DND-41 (cell line): ENCODE data around the gene TEX26.

ENCODE experiments used
- ATAC-seq: fragments of 200-7000 bp; cut with Tn5 transposase; 3 replicates; pipeline ENCODE4 v1.9.1; 2021; ENCODE audit warnings: low read depth; ENCODE audit not compliant: insufficient read depth
- DNase-seq: peaks from one replicate; pipeline ENCODE4 v3.0.0-alpha.2; 2020
- H2AFZ ChIP-seq: 2 replicates; pipeline ENCODE4 v1.6.0; 2012; ENCODE audit warnings: low read depth, low read length
- H3K27ac ChIP-seq: 2 replicates; pipeline ENCODE4 v1.5.1; 2012; ENCODE audit warnings: low read length, inconsistent platforms
- H3K27me3 ChIP-seq: fragments of 200-600 bp; sonication (generic); 2 replicates; pipeline ENCODE4 v1.6.0; 2012; ENCODE audit warnings: low read length, mild to moderate bottlenecking, inconsistent platforms; ENCODE audit not compliant: insufficient read depth, poor library complexity
- H3K36me3 ChIP-seq: 2 replicates; pipeline ENCODE4 v1.5.1; 2012; ENCODE audit warnings: low read length, inconsistent platforms; ENCODE audit not compliant: insufficient read depth
- H3K4me1 ChIP-seq: 2 replicates; pipeline ENCODE4 v1.5.1; 2012; ENCODE audit warnings: mild to moderate bottlenecking, low read length; ENCODE audit not compliant: insufficient read depth
- H3K4me2 ChIP-seq: 2 replicates; pipeline ENCODE4 v1.6.0; 2012; ENCODE audit warnings: mild to moderate bottlenecking, moderate library complexity, low read length, inconsistent platforms; ENCODE audit not compliant: insufficient read depth
- H3K4me3 ChIP-seq, 2 experiments: fragments of 200-600 bp in 1 of 2; shearing (Covaris generic) in 1 of 2; 2 replicates each; pipeline ENCODE4 v1.5.1; 2012 to 2016; ENCODE audit warnings: inconsistent platforms in 2 of 2, low read length in 2 of 2, mild to moderate bottlenecking in 2 of 2, low read depth in 1 of 2, moderate library complexity in 1 of 2
- H3K79me2 ChIP-seq: 2 replicates; pipeline ENCODE4 v1.6.0; 2012; ENCODE audit warnings: low read length, inconsistent platforms; ENCODE audit not compliant: insufficient read depth
- H3K9ac ChIP-seq: 2 replicates; pipeline ENCODE4 v1.6.0; 2012; ENCODE audit warnings: low read depth, mild to moderate bottlenecking, inconsistent platforms, low read length, moderate library complexity
- H3K9me3 ChIP-seq: 2 replicates; pipeline ENCODE4 v1.5.1; 2012; ENCODE audit warnings: low read length, moderate library complexity, mild to moderate bottlenecking, inconsistent platforms; ENCODE audit not compliant: insufficient read depth, severe bottlenecking
- H4K20me1 ChIP-seq: 2 replicates; pipeline ENCODE4 v1.6.0; 2012; ENCODE audit warnings: low read length; ENCODE audit not compliant: insufficient read depth
- CTCF ChIP-seq: IDR thresholded peaks from 2 replicates; pipeline ENCODE4 v1.5.1; 2012; ENCODE audit warnings: borderline replicate concordance, low read length, moderate library complexity, mild to moderate bottlenecking; ENCODE audit not compliant: poor library complexity, severe bottlenecking; ENCODE audit errors: extremely low read depth
- EZH2 ChIP-seq: IDR thresholded peaks from 3 replicates; pipeline ENCODE4 v1.6.1; 2012; ENCODE audit warnings: borderline replicate concordance, low read depth, mild to moderate bottlenecking, moderate library complexity, low read length, inconsistent platforms; ENCODE audit not compliant: severe bottlenecking

TEX26 gene

DNA sequence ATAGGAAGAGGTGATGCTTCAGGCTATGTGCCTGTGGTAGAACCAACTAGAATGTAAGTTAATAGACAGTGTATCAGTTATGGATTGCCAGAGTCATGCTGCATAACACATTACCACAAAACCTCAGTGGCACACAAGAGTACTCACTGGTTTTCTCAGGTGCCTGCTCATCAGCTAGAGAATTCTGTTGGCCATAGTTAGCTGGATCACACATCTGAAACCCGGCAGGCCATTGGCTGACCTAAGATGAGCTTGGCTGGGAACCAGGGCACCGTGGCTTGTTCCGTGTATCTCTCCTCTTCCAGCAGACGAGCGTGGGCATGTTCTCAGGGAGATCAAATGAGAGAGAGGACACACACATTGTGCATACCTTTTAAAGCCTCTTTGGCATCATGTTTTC lies 76.7 kb downstream of the TEX26 start:
- peaks cover 3% of the 10 kb centered on the region for H3K27me3 ChIP-seq
- ATAC-seq (no peak), DNase-seq (no peak)
- H3K9me3 ChIP-seq = no peaks in the 10 kb centered on the region
- no peak overlapping the region for H3K27ac ChIP-seq
- H3K79me2 ChIP-seq = no peaks in the 10 kb centered on the region
- no peak overlapping the region for H3K4me2 ChIP-seq
- no peak overlapping the region for H3K9ac ChIP-seq
- no peak overlapping the region for H3K4me3 ChIP-seq
- no peak overlapping the region for H2AFZ ChIP-seq
- no peaks in the 10 kb centered on the region for H4K20me1 ChIP-seq
- no peaks in the 10 kb centered on the region for H3K36me3 ChIP-seq
- TF ChIP-seq CTCF (no peak), EZH2 (no peak)
- H3K4me1 ChIP-seq = no peaks in the 10 kb centered on the region

DNA sequence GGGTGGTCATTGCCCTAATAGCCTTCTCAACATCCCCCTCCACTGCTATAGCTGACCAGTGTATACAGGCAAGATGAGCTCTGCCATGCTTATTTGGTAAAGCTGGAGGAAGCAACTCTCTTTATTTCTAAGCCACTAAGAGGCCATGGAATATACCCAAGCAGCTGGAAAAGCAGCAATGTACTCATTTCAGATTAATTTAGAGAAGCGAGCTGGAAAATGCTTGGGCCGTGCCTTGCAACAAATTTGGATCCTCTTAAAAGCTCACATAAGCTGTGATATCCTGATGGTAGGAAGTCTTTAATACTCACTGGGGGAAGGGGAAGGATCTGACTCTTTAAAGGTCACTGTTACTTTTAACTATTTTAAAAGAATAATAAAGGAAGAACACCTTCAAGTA lies 77.8 kb downstream of the TEX26 start:
- no peak overlapping the region for H3K4me2 ChIP-seq
- no peaks in the 10 kb centered on the region for H3K4me1 ChIP-seq
- H3K27me3 ChIP-seq = peaks cover 3% of the 10 kb centered on the region
- no peak overlapping the region for H3K9ac ChIP-seq
- no peaks in the 10 kb centered on the region for H3K36me3 ChIP-seq
- H2AFZ ChIP-seq = no peak overlapping the region
- no peak overlapping the region for H3K4me3 ChIP-seq
- H3K27ac ChIP-seq = no peak overlapping the region
- no peak for DNase-seq
- no peaks in the 10 kb centered on the region for H3K79me2 ChIP-seq
- H4K20me1 ChIP-seq = no peaks in the 10 kb centered on the region
- ATAC-seq = no peak
- no peak for TF ChIP-seq EZH2
- TF ChIP-seq CTCF = no peak
- H3K9me3 ChIP-seq = no peaks in the 10 kb centered on the region

DNA sequence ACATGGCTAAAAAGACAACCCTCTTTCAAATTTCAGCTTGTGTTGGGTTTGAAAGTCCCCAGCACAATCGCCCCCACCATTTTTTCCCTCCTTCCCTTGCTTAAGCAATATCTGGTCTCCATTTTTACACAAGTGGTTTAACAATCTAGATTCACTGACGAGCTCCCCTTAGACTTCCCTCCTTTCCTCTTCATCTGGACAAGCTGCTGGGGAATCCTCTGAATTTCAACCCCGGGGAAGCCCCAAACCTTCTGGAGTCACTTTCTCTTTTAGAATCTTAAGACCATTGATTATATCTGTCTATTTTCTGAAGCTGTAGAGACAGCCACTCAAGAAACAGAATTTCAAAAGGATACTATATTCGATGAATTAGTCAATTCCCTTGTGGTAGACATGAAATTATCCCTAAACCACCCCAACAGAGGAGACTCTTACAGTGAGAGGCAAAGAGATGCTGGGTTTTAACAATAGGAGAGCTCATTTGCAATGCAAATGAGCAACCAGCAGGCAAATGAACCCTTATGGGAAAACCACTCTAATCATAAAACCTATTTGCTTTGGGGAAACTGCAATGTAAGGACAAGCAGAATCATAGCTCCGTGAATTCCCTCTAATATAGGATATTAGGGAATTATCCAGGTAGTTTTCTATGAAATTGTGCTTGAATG lies 78.9 kb downstream of the TEX26 start:
- ATAC-seq = no peak

More for the DNA sequence above, 78.9 kb downstream of the TEX26 start:
- Histone ChIP-seq H3K9me3 (no peaks in the 10 kb centered on the region), H3K4me3 (no peak overlapping the region), H3K27me3 (peaks cover 3% of the 10 kb centered on the region), H3K36me3 (no peaks in the 10 kb centered on the region), H3K9ac (no peak overlapping the region), H2AFZ (no peak overlapping the region), H3K79me2 (no peaks in the 10 kb centered on the region), H3K4me2 (no peak overlapping the region), H4K20me1 (no peaks in the 10 kb centered on the region), H3K27ac (no peak overlapping the region), H3K4me1 (no peaks in the 10 kb centered on the region)
- no peak for DNase-seq
- TF ChIP-seq EZH2 = no peak
- TF ChIP-seq CTCF = no peak
